Kidney (tissue), 14 donors: ENCODE measurements around the gene CTIF. TPM values are rescaled to one million over a fixed set of nuclear protein-coding genes. Genes with fewer than 3 reads are reported as not detected.

ENCODE experiments used
- DNase-seq, 5 donors: peaks; one replicate each; pipeline ENCODE4 v3.0.0-alpha.2; 2013 to 2020
- FAIRE-seq: peaks from 2 replicates; lab custom pipeline; 2012; peaks lifted over from hg19 to GRCh38; lab: Jason Lieb, UNC
- H3K27ac ChIP-seq, 2 donors: one replicate each; pipeline ENCODE4 v1.7.0; 2013; ENCODE audit warnings: low read depth in 2 of 2, low read length in 2 of 2, inconsistent platforms in 1 of 2
- H3K27me3 ChIP-seq: one replicate; pipeline ENCODE4 v1.7.1; 2013; ENCODE audit warnings: low read length, inconsistent platforms; ENCODE audit not compliant: control insufficient read depth, insufficient read depth
- H3K36me3 ChIP-seq, 3 donors: one replicate each; pipeline versions ENCODE4 v1.7.0 to v1.7.1; 2013; ENCODE audit warnings: low read length in 3 of 3, control low read depth in 1 of 3, inconsistent platforms in 1 of 3; ENCODE audit not compliant: insufficient read depth in 3 of 3, control insufficient read depth in 2 of 3
- H3K4me1 ChIP-seq, 3 donors: one replicate each; pipeline versions ENCODE4 v1.7.0 to v1.7.1; 2013; ENCODE audit warnings: low read length in 3 of 3, inconsistent platforms in 1 of 3, low read depth in 1 of 3; ENCODE audit not compliant: control insufficient read depth in 2 of 3, insufficient read depth in 2 of 3
- H3K4me3 ChIP-seq, 3 donors: one replicate each; pipeline versions ENCODE4 v1.7.0 to v1.8.1; 2013; ENCODE audit warnings: low read length in 3 of 3, control low read depth in 1 of 3, inconsistent platforms in 1 of 3
- H3K9ac ChIP-seq, 3 donors: one replicate each; pipeline versions ENCODE4 v1.7.0 to v1.7.1; 2013; ENCODE audit warnings: low read length in 3 of 3, control low read depth in 1 of 3, inconsistent platforms in 1 of 3
- H3K9me3 ChIP-seq, 3 donors: one replicate each; pipeline versions ENCODE4 v1.7.0 to v1.7.1; 2013; ENCODE audit warnings: low read length in 3 of 3, control low read depth in 1 of 3, inconsistent platforms in 1 of 3; ENCODE audit not compliant: control insufficient read depth in 2 of 3, insufficient read depth in 1 of 3
- CTCF ChIP-seq: IDR thresholded peaks from 3 replicates; pipeline ENCODE4 v1.5.1; 2012; ENCODE audit warnings: mild to moderate bottlenecking, moderate library complexity, borderline replicate concordance; ENCODE audit not compliant: insufficient read depth; ENCODE audit errors: extremely low read depth
- intact Hi-C: fragments of 100-400 bp; cut with DNase I; formaldehyde crosslinking; loops from one replicate; pipeline ENCODE4 v1.11.1; 2022
- polyA plus RNA-seq: library from polyadenylated mRNA; stranded (reverse); fragments of 350-450 nt; fragmentation: Illumina TruSeq; extraction: RNeasy Lipid Tissue Mini Kit (QIAGEN cat#74804); gene quantifications from one replicate; pipeline ENCODE4 v1.2.3, GENCODE V29; 2014; ENCODE audit warnings: low read depth, low replicate concordance; ENCODE audit not compliant: insufficient read depth
- total RNA-seq: library from RNA; stranded (reverse); fragmentation: NEBNext Ultra II Directional; extraction: Animal tissue kit (Norgen Biotek cat#: 25700); gene quantifications from one replicate; pipeline ENCODE4 v1.2.1, GENCODE V29; 2021
- donor health status: control.
- donor health status: control.
- donor health status: control.
- donor health status: control.
- donor health status: control.
- donor health status: DM: yes; HTN: yes; CAD: no.
- donor health status: Normal renal cell carcinoma (clear cell type).

The CTIF gene
- total and polyA plus RNA-seq, 2 donors from 2014 or later: 37.3 to 41.9 TPM

- intact Hi-C loops: no loop called here
- Histone ChIP-seq H3K27ac (peak overlapping the region; percentile 75 to 76), H3K4me1 (peaks cover 0 to 37% (median 22%) of the 10 kb centered on the region in 3 donors), H3K36me3 (no peaks in the 10 kb centered on the region), H3K4me3 (no peak overlapping the region), H3K27me3 (no peaks in the 10 kb centered on the region), H3K9me3 (no peaks in the 10 kb centered on the region), H3K9ac (no peak overlapping the region)
- DNase-seq (peak in 2 of 5 donors; percentile 6 to 35), FAIRE-seq (no peak)
- no peak for TF ChIP-seq CTCF
Measured at GRCh38 chr18:48803518-48803917, 264.7 kb downstream of the CTIF start.

GRCh38 chr18:48803951-48804855 lies 265.4 kb downstream of the CTIF start:
- intact Hi-C loops: no loop called here
- Histone ChIP-seq H3K27me3 (no peaks in the 10 kb centered on the region), H3K9me3 (no peaks in the 10 kb centered on the region), H3K4me1 (peaks cover 0 to 37% (median 22%) of the 10 kb centered on the region in 3 donors), H3K9ac (no peak overlapping the region), H3K27ac (peak overlapping the region in 1 of 2 donors; percentile 76), H3K36me3 (no peaks in the 10 kb centered on the region), H3K4me3 (no peak overlapping the region)
- FAIRE-seq: no peak
- DNase-seq: peak in 3 of 5 donors; percentile 7 to 59 (median 33)
- no peak for TF ChIP-seq CTCF

- Histone ChIP-seq H3K9ac (no peak overlapping the region), H3K27me3 (no peaks in the 10 kb centered on the region), H3K4me3 (no peak overlapping the region), H3K9me3 (no peaks in the 10 kb centered on the region), H3K36me3 (no peaks in the 10 kb centered on the region), H3K4me1 (peaks cover 0 to 37% (median 22%) of the 10 kb centered on the region in 3 donors), H3K27ac (no peak overlapping the region)
- DNase-seq: peak in 3 of 5 donors; percentile 7 to 56 (median 29)
- no peak for FAIRE-seq
- no peak for TF ChIP-seq CTCF
- intact Hi-C loops: no loop called here
Measured at GRCh38 chr18:48804856-48805610, 266.2 kb downstream of the CTIF start.
